Pancreas (tissue), 10 donors: Measurements from ENCODE around the gene AP1G1. TPM values are rescaled to one million over a fixed set of nuclear protein-coding genes. Genes with fewer than 3 reads are reported as not detected.
A peak's percentile ranks its signal among the peaks of the same experiment; 100 is the strongest.
"Not testable (repeated sequence)": the region's sequence is repeated elsewhere in the genome, so short reads cannot be mapped to it uniquely, and the experiment has no call there.

Experiments
- ATAC-seq, 4 donors: fragments of 200-7000 bp; cut with Tn5 transposase; one replicate each; pipeline versions ENCODE4 v1.8.0 to v1.9.1; 2020; ENCODE audit warnings: mild to moderate bottlenecking in 4 of 4, moderate library complexity in 4 of 4
- DNase-seq, 6 donors: peaks; one replicate each; pipeline ENCODE4 v3.0.0-alpha.2; 2020
- FAIRE-seq: peaks from 2 replicates; lab custom pipeline; 2012; peaks lifted over from hg19 to GRCh38; lab: Jason Lieb, UNC
- H3K27ac ChIP-seq, 4 donors: fragments of 200-600 bp; sonication (generic); 1 replicate in 3 of 4; 2 replicates in 1 of 4; pipeline versions ENCODE4 v1.5.0 to v1.8.0; 2020
- H3K27me3 ChIP-seq, 4 donors: fragments of 200-600 bp; one replicate each; pipeline ENCODE4 v1.8.0; 2021
- H3K36me3 ChIP-seq, 3 donors: fragments of 200-600 bp; sonication (generic) in 1 of 3; one replicate each; pipeline versions ENCODE4 v1.5.0 to v1.8.0; 2020 to 2021
- H3K4me1 ChIP-seq, 3 donors: fragments of 200-600 bp; one replicate each; pipeline ENCODE4 v1.8.0; 2021
- H3K4me3 ChIP-seq, 4 donors: fragments of 200-600 bp; sonication (generic) in 2 of 4; one replicate each; pipeline versions ENCODE4 v1.5.0 to v1.8.0; 2020 to 2021
- H3K9me3 ChIP-seq, 4 donors: fragments of 200-600 bp; one replicate each; pipeline ENCODE4 v1.8.0; 2021
- WGBS, 2 donors: extraction: QIAGEN DNeasy Blood & Tissue Kit; methylation state at CpG; one replicate each; pipeline ENCODE4 v1.1.7; 2013; 5-methylcytosine and 5-hydroxymethylcytosine counted together
- intact Hi-C, 3 donors: fragments of 100-400 bp; cut with DNase I; formaldehyde crosslinking; loops; one replicate each; pipeline versions ENCODE4 v1.11.1 to v1.14.2; 2022
- polyA plus RNA-seq, 2 donors: library from polyadenylated mRNA; stranded (reverse); fragments of 200-250 nt; gene quantifications; one replicate each; pipeline ENCODE4 v1.2.3, GENCODE V29; 2013
- total RNA-seq, 6 donors: library from RNA; stranded (reverse); fragmentation: NEBNext Ultra II Directional in 4 of 6; extraction: Animal tissue kit (Norgen Biotek cat#: 25700) in 4 of 6; gene quantifications; one replicate each; pipeline versions ENCODE4 v1.2.1 to v1.2.4, GENCODE V29; 2021 to 2023
- TF ChIP-seq, protein P1 (sequence below), 4 donors: fragments of 200-600 bp; sonication (generic) in 3 of 4; IDR thresholded peaks; one replicate each; pipeline versions ENCODE4 v1.5.0 to v1.8.0; 2021; ENCODE audit warnings: antibody characterized with exemption in 4 of 4
- donor health status: healthy with polysubstance abuse.
- donor health status: DM: no; HTN: no; CAD: no; lungs with moderate emphysema.
- donor health status: DM: no; HTN: no; CAD: no.
- donor health status: control.
- donor health status: control.
- donor health status: Bipolar disorder and iron deficiency.
- donor health status: DM: yes; HTN: yes; CAD: no.
- donor health status: DM: no; HTN: no; CAD: no.
- donor health status: DM: no; HTN: no; CAD: no.
- donor health status: DM: yes; HTN: yes; CAD: no.

AP1G1 gene
- total and polyA plus RNA-seq, 8 donors: 15.3 to 50.8 (median 34.5) TPM

DNA sequence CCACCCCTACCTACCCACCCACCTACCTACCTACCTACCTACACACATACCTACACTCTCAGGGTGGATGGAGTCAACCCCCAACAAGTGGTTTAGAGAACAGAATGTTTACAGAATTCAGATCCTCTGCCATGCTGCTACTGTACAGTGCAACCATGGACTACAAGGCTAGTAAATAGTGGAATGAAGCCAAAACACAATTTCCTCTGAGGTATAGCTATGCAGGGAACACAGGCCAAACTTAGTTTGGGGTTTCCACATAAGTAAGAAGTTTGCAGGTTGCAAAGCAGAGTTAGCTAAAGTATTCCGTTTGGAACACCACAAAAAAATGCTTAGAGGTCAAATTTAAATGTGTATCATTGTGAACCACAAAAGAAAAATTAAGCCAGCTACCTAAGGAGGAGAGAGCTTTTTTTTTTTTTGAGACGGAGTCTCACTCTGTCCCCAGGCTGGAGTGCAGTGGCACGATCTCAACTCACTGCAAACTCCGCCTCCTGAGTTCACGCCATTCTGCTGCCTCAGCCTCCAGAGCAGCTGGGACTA lies 2.7 kb upstream of the AP1G1 start:
- DNase-seq (no peak), ATAC-seq (no peak), FAIRE-seq (no peak)
- TF ChIP-seq, protein P1, sequence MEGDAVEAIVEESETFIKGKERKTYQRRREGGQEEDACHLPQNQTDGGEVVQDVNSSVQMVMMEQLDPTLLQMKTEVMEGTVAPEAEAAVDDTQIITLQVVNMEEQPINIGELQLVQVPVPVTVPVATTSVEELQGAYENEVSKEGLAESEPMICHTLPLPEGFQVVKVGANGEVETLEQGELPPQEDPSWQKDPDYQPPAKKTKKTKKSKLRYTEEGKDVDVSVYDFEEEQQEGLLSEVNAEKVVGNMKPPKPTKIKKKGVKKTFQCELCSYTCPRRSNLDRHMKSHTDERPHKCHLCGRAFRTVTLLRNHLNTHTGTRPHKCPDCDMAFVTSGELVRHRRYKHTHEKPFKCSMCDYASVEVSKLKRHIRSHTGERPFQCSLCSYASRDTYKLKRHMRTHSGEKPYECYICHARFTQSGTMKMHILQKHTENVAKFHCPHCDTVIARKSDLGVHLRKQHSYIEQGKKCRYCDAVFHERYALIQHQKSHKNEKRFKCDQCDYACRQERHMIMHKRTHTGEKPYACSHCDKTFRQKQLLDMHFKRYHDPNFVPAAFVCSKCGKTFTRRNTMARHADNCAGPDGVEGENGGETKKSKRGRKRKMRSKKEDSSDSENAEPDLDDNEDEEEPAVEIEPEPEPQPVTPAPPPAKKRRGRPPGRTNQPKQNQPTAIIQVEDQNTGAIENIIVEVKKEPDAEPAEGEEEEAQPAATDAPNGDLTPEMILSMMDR (IDR thresholded peaks at IDR 0.05): no peak
- Histone ChIP-seq H3K4me1 (peaks cover 5 to 13% (median 7%) of the 10 kb centered on the region in 3 donors), H3K4me3 (no peak overlapping the region), H3K36me3 (no peaks in the 10 kb centered on the region), H3K27me3 (no peaks in the 10 kb centered on the region), H3K27ac (no peak overlapping the region), H3K9me3 (no peaks in the 10 kb centered on the region)
- WGBS, 2 donors: 89 to 92% methylated on average over 4 to 5 of the region's 5 CpGs
- intact Hi-C loops: no loop called here

DNA sequence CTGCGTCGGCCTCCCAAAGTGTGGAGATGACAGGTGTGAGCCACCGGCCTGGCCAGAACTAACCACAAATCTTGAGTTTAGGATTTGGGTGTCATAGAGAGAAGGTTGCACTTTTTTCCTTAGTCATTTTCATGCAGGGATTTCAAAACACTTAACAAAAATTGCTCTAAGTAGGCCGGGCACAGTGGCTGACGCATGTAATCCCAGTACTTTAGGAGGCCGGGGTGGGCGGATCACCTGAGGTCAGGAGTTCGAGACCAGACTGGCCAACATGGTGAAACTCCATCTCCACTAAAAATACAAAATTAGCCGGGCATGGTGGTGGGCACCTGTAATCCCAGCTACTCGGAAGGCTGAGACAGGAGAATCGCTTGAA lies 1.5 kb upstream of the AP1G1 start:
- WGBS, 2 donors: 83 to 86% methylated on average over 11 of the region's 11 CpGs

GRCh38 chr16:71807905-71808592 lies 585 bp downstream of the AP1G1 start:
- DNase-seq (peak in 3 of 6 donors; percentile 17 to 33 (median 23)), ATAC-seq (peak; percentile 13 to 31 (median 25)), FAIRE-seq (no peak)
- Histone ChIP-seq H3K27me3 (no peaks in the 10 kb centered on the region), H3K27ac (peak overlapping the region; percentile 91 to 99 (median 96)), H3K4me3 (peak overlapping the region; percentile 73 to 98 (median 92)), H3K4me1 (peaks cover 9 to 24% (median 9%) of the 10 kb centered on the region in 3 donors), H3K36me3 (no peaks in the 10 kb centered on the region), H3K9me3 (no peaks in the 10 kb centered on the region)
- TF ChIP-seq, protein P1 (IDR thresholded peaks at IDR 0.05): no peak
- intact Hi-C loops: loop anchor here in 1 of 3 donors (10.0 kb wide), 1 partner anchor 87 kb away; the partner anchor contains the start of gene IST1
- WGBS, 2 donors: 0 to 1% methylated on average over 41 to 44 of the region's 44 CpGs

More for the DNA sequence above, 1.5 kb upstream of the AP1G1 start:
- Histone ChIP-seq H3K4me3 (peak overlapping the region in 1 of 4 donors; percentile 98), H3K27ac (peak overlapping the region; percentile 97 to 99 (median 97)), H3K4me1 (peaks cover 9 to 24% (median 9%) of the 10 kb centered on the region in 3 donors)
- ATAC-seq, FAIRE-seq, H3K27me3 ChIP-seq, DNase-seq, H3K9me3 ChIP-seq, intact Hi-C loops, H3K36me3 ChIP-seq: not testable (repeated sequence)

- H3K4me1 ChIP-seq: peaks cover 9 to 24% (median 9%) of the 10 kb centered on the region in 3 donors
- ATAC-seq: no peak
- H3K36me3 ChIP-seq: no peaks in the 10 kb centered on the region
- FAIRE-seq: no peak
- H3K27ac ChIP-seq: no peak overlapping the region
- no peak overlapping the region for H3K4me3 ChIP-seq
- no peak for DNase-seq
- H3K9me3 ChIP-seq: no peaks in the 10 kb centered on the region
- WGBS, 2 donors: 86 to 89% methylated on average over 1 of the region's 1 CpG
- no peaks in the 10 kb centered on the region for H3K27me3 ChIP-seq
- TF ChIP-seq, protein P1 (IDR thresholded peaks at IDR 0.05): no peak
- intact Hi-C loops: loop anchor here in 1 of 3 donors (10.0 kb wide), 1 partner anchor 92 kb away; the partner anchor contains the start of gene IST1
These were observed 5.3 kb downstream of the AP1G1 start for GRCh38 chr16:71803305-71803690.

DNA sequence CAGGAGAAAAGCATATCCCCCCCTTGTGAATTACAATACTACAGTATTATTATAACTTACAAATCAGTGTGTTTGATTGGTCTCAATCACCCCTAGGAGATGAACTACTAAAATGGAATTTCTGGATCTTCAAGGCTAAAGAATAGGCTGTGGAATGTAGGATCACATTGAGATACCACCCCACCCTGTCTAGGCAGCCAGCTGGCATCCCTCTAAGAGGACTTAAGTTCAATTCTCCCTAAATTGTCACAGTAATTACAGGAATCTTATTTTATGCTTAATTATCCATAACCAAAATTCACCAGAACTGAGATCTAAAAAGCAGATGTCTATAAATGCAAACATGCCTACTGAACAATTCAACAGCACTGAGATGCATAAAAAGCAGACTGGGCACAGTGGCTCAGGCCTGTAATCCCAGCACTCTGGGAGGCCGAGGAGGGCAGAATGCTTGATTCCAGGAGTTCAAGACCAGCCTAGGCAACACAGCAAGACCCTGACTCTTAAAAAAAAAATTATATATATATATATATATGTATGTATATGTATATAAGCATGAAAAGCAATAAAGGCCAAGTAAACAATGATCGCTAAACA lies 12.0 kb downstream of the AP1G1 start:
- FAIRE-seq (no peak), ATAC-seq (no peak), DNase-seq (no peak)
- Histone ChIP-seq H3K36me3 (no peaks in the 10 kb centered on the region), H3K27ac (no peak overlapping the region), H3K4me1 (peaks cover 0 to 6% (median 0%) of the 10 kb centered on the region in 3 donors), H3K27me3 (no peaks in the 10 kb centered on the region), H3K9me3 (no peaks in the 10 kb centered on the region), H3K4me3 (no peak overlapping the region)
- TF ChIP-seq, protein P1 (IDR thresholded peaks at IDR 0.05): no peak
- intact Hi-C loops: no loop called here
- 87 to 97% methylated on average over 2 of the region's 2 CpGs for WGBS, 2 donors
